Prostate gland (tissue), 2 donors: ENCODE data around the gene TNFSF11. TPM values are rescaled to one million over a fixed set of nuclear protein-coding genes. Genes with fewer than 3 reads are reported as not detected.

ENCODE experiments used
- DNase-seq: peaks from one replicate; pipeline ENCODE4 v3.0.0-alpha.2; 2019; ENCODE audit warnings: low spot score
- H3K27ac ChIP-seq, 2 donors: fragments of 200-600 bp; sonication (generic); 2 replicates each; pipeline ENCODE4 v1.5.1; 2017 to 2019
- H3K27me3 ChIP-seq: fragments of 200-600 bp; sonication (generic); replicated peaks from 2 replicates; pipeline ENCODE4 v1.5.1; 2019; ENCODE audit not compliant: insufficient read depth
- H3K36me3 ChIP-seq, 2 donors: fragments of 200-600 bp; sonication (generic); 1 replicate in 1 of 2; 2 replicates in 1 of 2; pipeline versions ENCODE4 v1.5.1 to v1.8.1; 2017 to 2019
- H3K4me1 ChIP-seq: fragments of 200-600 bp; sonication (generic); replicated peaks from 2 replicates; pipeline ENCODE4 v1.5.1; 2019
- H3K4me3 ChIP-seq, 2 donors: fragments of 200-600 bp; sonication (generic); 2 replicates each; pipeline ENCODE4 v1.5.1; 2017 to 2019
- H3K9me3 ChIP-seq: fragments of 200-600 bp; sonication (generic); 2 replicates; pipeline ENCODE4 v1.5.1; 2017
- POLR2A ChIP-seq: fragments of 450-650 bp; IDR thresholded peaks from one replicate; pipeline ENCODE4 v1.6.1; 2016; ENCODE audit warnings: antibody characterized with exemption, mild to moderate bottlenecking
- POLR2AphosphoS5 ChIP-seq: sonication (generic); formaldehyde crosslinking; IDR thresholded peaks from one replicate; pipeline ENCODE4 v1.6.1; 2017; ENCODE audit warnings: antibody characterized with exemption
- WGBS: methylation state at CpG from one replicate; pipeline ENCODE4 v1.1.5; 2018; 5-methylcytosine and 5-hydroxymethylcytosine counted together
- intact Hi-C: fragments of 100-400 bp; cut with DNase I; formaldehyde crosslinking; loops from one replicate; pipeline ENCODE4 v1.14.2; 2022
- total RNA-seq, 2 donors: library from RNA; depleted of rRNA; stranded (reverse); fragments of >200 nt; gene quantifications; one replicate each; pipeline ENCODE4 v1.1.0, GENCODE V29; 2016
- TF ChIP-seq, protein P1 (sequence below), 4 experiments: fragments of 200-600 bp in 2 of 4; fragments of 450-650 bp in 2 of 4; sonication (generic) in 2 of 4; IDR thresholded peaks; 1 replicate in 3 of 4; 2 replicates in 1 of 4; pipeline ENCODE4 v1.5.1; 2016 to 2019; ENCODE audit warnings: antibody characterized with exemption in 4 of 4, mild to moderate bottlenecking in 2 of 4, moderate library complexity in 2 of 4

TNFSF11 gene
- total RNA-seq, 2 donors from 2014 or later, result 1.2 TPM; not detected in 1

DNA sequence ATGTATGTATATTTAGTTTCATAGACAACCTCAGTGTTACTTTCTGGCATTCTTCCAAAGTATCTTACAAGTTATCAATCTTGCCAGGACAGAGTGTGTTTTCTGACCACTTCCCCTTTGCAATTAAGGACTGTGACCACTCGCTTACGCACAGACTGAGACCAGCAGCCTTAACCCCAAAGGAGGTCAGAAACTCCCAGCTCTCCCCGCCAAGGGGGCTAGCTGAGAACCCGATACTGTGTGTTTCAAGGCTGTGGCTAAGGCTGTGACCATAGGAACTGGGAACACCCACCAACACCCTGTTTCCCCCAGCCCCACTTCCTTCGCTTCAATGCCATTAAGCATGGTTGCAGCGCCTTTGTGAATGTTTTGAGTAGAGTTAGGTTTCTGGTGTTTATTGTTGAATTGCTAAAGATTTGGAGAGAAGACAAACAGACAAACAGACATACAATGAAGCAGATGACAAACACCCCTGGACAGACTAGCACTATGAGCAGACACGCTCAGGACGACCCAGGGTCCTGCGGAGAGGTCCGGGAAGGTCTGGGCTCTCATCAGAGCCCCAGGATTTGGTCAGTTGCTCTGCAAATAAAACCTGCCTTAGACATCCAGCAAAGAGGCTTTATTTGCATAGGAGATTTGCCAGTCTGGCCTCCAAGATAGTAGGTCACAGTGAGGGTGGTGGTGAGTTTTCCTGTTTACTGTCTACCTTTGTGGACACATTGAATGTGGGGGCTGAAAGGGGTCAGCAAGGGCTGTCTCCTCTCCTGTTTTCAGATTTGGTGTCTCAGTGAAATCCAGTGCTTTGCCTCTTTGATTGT is 25.0 kb upstream of the TNFSF11 start:
- Histone ChIP-seq H3K4me1 (peaks cover 4% of the 10 kb centered on the region), H3K36me3 (no peaks in the 10 kb centered on the region), H3K9me3 (no peaks in the 10 kb centered on the region), H3K4me3 (no peak overlapping the region), H3K27ac (no peak overlapping the region), H3K27me3 (no peaks in the 10 kb centered on the region)
- DNase-seq, result no peak
- intact Hi-C loops, result no loop called here
- TF ChIP-seq POLR2AphosphoS5 (no peak), POLR2A (no peak)
- TF ChIP-seq, protein P1, sequence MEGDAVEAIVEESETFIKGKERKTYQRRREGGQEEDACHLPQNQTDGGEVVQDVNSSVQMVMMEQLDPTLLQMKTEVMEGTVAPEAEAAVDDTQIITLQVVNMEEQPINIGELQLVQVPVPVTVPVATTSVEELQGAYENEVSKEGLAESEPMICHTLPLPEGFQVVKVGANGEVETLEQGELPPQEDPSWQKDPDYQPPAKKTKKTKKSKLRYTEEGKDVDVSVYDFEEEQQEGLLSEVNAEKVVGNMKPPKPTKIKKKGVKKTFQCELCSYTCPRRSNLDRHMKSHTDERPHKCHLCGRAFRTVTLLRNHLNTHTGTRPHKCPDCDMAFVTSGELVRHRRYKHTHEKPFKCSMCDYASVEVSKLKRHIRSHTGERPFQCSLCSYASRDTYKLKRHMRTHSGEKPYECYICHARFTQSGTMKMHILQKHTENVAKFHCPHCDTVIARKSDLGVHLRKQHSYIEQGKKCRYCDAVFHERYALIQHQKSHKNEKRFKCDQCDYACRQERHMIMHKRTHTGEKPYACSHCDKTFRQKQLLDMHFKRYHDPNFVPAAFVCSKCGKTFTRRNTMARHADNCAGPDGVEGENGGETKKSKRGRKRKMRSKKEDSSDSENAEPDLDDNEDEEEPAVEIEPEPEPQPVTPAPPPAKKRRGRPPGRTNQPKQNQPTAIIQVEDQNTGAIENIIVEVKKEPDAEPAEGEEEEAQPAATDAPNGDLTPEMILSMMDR (IDR thresholded peaks at IDR 0.05), result no peak
- WGBS, result 63% methylated on average over 10 of the region's 10 CpGs

DNA sequence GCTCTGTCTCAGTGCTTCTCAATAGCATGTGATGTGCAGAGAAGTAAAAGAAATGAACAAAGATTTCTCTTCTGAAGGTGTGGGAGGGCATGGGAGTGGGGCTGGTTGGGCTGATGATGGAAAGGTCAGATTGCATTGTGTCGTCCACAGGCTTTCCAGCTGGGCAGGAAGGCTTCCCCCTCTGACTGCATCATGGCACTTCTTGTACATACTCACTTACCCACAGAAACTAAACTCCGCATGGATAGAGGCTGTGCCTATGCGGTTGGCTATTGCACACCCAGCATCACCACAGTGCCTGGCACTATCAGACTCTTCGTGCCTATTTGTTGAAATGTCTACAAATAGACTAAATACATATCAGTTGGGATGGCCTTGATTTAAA is 24.4 kb upstream of the TNFSF11 start:
- Histone ChIP-seq H3K4me3 (no peak overlapping the region), H3K9me3 (no peaks in the 10 kb centered on the region), H3K27me3 (no peaks in the 10 kb centered on the region), H3K36me3 (no peaks in the 10 kb centered on the region), H3K27ac (no peak overlapping the region), H3K4me1 (peaks cover 4% of the 10 kb centered on the region)
- no peak for DNase-seq
- intact Hi-C loops, result no loop called here
- TF ChIP-seq POLR2A (no peak), POLR2AphosphoS5 (no peak)
- TF ChIP-seq, protein P1 (IDR thresholded peaks at IDR 0.05), result no peak
- WGBS, result 71% methylated on average over 4 of the region's 4 CpGs

DNA sequence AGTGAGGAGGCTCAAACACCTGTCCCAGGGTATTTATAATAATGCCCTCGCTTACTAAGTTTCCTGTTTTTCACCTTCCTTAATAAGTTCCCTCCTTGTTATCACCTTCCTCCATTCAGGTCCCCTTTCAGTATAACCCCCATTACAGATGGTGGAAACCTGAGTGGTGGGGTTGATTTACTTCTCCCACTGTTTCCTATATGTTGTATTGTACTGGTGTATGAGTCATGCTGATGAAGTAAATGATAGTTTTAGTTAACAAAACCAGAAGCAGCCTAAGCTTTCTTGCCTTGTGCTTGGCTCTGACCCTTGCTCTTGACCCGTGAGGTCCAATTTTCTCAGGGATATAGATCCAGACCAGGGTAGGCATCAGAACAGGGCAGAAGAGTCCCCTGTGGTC is 22.3 kb upstream of the TNFSF11 start:
- TF ChIP-seq, protein P1 (IDR thresholded peaks at IDR 0.05), result no peak
- TF ChIP-seq POLR2A, result no peak
- no peak for TF ChIP-seq POLR2AphosphoS5
- Histone ChIP-seq H3K4me1 (peaks cover 4% of the 10 kb centered on the region), H3K27ac (no peak overlapping the region), H3K4me3 (no peak overlapping the region), H3K27me3 (no peaks in the 10 kb centered on the region), H3K36me3 (no peaks in the 10 kb centered on the region), H3K9me3 (no peaks in the 10 kb centered on the region)
- no peak for DNase-seq
- intact Hi-C loops, result no loop called here
- 87% methylated on average over 2 of the region's 2 CpGs for WGBS

- TF ChIP-seq POLR2A, result no peak
- TF ChIP-seq, protein P1 (IDR thresholded peaks at IDR 0.05), result no peak
- peak; percentile 83 for TF ChIP-seq POLR2AphosphoS5
- intact Hi-C loops, result no loop called here
Measured at GRCh38 chr13:42553098-42554046, 20.6 kb upstream of the TNFSF11 start.

More at GRCh38 chr13:42553098-42554046, 20.6 kb upstream of the TNFSF11 start:
- H3K36me3 ChIP-seq, result no peaks in the 10 kb centered on the region
- peak overlapping the region in 1 of 2 donors; percentile 73 for H3K27ac ChIP-seq
- no peak overlapping the region for H3K4me3 ChIP-seq
- no peaks in the 10 kb centered on the region for H3K27me3 ChIP-seq
- H3K4me1 ChIP-seq, result peaks cover 4% of the 10 kb centered on the region
- WGBS, result 63% methylated on average over 3 of the region's 3 CpGs
- peak; percentile 63 for DNase-seq
- no peaks in the 10 kb centered on the region for H3K9me3 ChIP-seq
